Measurements from ENCODE around the gene USP30. TPM values are rescaled to one million over a fixed set of nuclear protein-coding genes. Genes with fewer than 3 reads are reported as not detected.

Gene USP30
- polyA plus RNA-seq, 4 donors, result 21.5 to 28.5 (median 25.4) TPM

GRCh38 chr12:109121346-109121880 lies 69.0 kb downstream of the USP30 start:
- no peak for DNase-seq (ENCODE audit: low read depth in 4 of 4, low spot score in 3 of 4)

- DNase-seq (ENCODE audit: low read depth in 4 of 4, low spot score in 3 of 4), result no peak
These were observed 72.7 kb downstream of the USP30 start for GRCh38 chr12:109124878-109125648.

- no peak for DNase-seq (ENCODE audit: low read depth in 4 of 4, low spot score in 3 of 4)
These were observed 73.4 kb downstream of the USP30 start for GRCh38 chr12:109125791-109126190.

GRCh38 chr12:109126784-109127183 lies 74.4 kb downstream of the USP30 start:
- DNase-seq (ENCODE audit: low read depth in 4 of 4, low spot score in 3 of 4), result no peak

- no peak for DNase-seq (ENCODE audit: low read depth in 4 of 4, low spot score in 3 of 4)
These were observed 75.3 kb downstream of the USP30 start for GRCh38 chr12:109127533-109128242.

- no peak for DNase-seq (ENCODE audit: low read depth in 4 of 4, low spot score in 3 of 4)
These were observed 78.1 kb downstream of the USP30 start for GRCh38 chr12:109130297-109131153.

- no peak for DNase-seq (ENCODE audit: low read depth in 4 of 4, low spot score in 3 of 4)
These were observed 79.0 kb downstream of the USP30 start for GRCh38 chr12:109131154-109132050.

- no peak for DNase-seq (ENCODE audit: low read depth in 4 of 4, low spot score in 3 of 4)
These were observed 82.0 kb downstream of the USP30 start for GRCh38 chr12:109134186-109134917.

- DNase-seq (ENCODE audit: low read depth in 4 of 4, low spot score in 3 of 4), result no peak
These were observed 84.7 kb downstream of the USP30 start for GRCh38 chr12:109137055-109137454.

Other genes starting within 250 kb of the USP30 start
- 10 to 100 TPM; 19.1 to 22.8 (median 22.2) TPM for gene SSH1, start 195.0 kb upstream of the USP30 start, polyA plus RNA-seq (ENCODE audit: insufficient read length in 4 of 4)
- gene DAO, start 172.5 kb upstream of the USP30 start, polyA plus RNA-seq (ENCODE audit: insufficient read length in 4 of 4), result 1 to 10 TPM in 2 of 4 donors, under 1 TPM in 2; 0.78 to 2.2 (median 1.1) TPM
- under 1 TPM in 3 of 4 donors, not detected in 1; 0.04 to 0.25 (median 0.18) TPM for gene SVOP, start 31.5 kb upstream of the USP30 start, polyA plus RNA-seq (ENCODE audit: insufficient read length in 4 of 4)
- 10 to 100 TPM; 23.9 to 32.8 (median 30.1) TPM for gene ALKBH2, start 40.9 kb downstream of the USP30 start, polyA plus RNA-seq (ENCODE audit: insufficient read length in 4 of 4)
- gene UNG, start 45.0 kb downstream of the USP30 start, polyA plus RNA-seq (ENCODE audit: insufficient read length in 4 of 4), result 10 to 100 TPM; 67.3 to 70.1 (median 67.5) TPM
- gene ACACB, start 64.0 kb downstream of the USP30 start, polyA plus RNA-seq (ENCODE audit: insufficient read length in 4 of 4), result 10 to 100 TPM; 14.8 to 18.0 (median 16.8) TPM